GM12873 (cell line): ENCODE data around the gene VGLL1.

Experiments
- TF ChIP-seq, protein P1 (sequence below): IDR thresholded peaks from 2 replicates; pipeline ENCODE4 v1.5.1; 2012; ENCODE audit warnings: low read depth, mild to moderate bottlenecking, moderate library complexity, low read length, control low read depth; ENCODE audit not compliant: insufficient read depth; ENCODE audit errors: missing control alignments

Gene VGLL1

DNA sequence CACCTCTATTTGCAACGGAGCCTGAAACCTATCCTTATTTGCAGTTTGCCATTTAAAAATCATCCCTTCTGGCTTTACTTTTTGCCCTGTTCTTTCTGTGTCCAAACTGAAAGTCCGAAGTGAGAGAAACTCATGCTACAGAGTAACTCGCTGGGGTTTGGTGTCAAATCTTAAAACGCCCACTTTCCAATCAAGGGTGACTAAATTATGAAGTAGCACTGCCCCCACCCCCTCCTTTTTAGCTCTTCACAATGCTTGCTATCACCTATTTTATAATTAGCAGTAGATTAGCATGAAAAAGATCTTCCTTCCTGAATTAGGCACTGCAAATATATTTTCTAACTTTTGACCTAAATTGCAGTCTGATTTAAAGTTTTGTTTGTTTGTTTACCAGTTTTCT is 52.5 kb downstream of the VGLL1 start:
- TF ChIP-seq, protein P1, sequence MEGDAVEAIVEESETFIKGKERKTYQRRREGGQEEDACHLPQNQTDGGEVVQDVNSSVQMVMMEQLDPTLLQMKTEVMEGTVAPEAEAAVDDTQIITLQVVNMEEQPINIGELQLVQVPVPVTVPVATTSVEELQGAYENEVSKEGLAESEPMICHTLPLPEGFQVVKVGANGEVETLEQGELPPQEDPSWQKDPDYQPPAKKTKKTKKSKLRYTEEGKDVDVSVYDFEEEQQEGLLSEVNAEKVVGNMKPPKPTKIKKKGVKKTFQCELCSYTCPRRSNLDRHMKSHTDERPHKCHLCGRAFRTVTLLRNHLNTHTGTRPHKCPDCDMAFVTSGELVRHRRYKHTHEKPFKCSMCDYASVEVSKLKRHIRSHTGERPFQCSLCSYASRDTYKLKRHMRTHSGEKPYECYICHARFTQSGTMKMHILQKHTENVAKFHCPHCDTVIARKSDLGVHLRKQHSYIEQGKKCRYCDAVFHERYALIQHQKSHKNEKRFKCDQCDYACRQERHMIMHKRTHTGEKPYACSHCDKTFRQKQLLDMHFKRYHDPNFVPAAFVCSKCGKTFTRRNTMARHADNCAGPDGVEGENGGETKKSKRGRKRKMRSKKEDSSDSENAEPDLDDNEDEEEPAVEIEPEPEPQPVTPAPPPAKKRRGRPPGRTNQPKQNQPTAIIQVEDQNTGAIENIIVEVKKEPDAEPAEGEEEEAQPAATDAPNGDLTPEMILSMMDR, result no peak

DNA sequence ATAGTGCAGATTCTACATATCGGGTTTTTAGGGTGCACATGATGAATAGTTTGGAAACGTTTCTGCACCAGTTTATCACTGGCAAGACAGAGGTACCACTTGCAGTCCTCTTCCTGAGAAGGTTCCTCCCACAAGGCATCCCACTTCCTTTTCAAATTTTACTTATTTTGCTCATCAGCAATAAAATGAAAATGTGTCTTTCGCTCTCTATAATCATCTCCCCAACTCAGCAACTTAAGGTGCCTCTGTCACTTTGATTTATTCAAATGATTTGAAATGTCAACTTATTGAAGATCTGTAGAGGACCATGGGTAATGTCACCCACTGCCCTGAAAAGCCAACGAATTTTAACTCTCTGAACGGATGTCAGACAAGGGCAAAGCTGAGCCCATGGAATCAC is 53.2 kb downstream of the VGLL1 start:
- TF ChIP-seq, protein P1, result no peak

DNA sequence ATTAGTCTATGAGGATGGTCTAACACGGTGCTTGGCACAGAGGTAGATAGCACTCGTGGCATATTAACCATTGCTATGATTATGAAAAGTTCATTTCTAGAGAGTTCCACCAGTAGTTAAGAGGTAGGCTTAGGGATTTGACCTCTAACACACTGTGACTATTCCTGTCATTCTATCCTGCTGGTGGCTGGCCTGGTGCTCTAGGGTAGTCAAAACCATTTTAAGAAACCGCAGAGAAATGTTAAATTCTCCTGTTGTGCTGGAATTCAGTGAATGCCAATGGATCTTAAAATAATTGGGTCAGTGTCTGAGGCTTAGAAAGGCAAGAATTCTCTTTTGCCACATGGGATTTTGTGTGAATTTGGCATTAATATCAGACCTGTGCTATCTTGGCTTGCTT is 53.9 kb downstream of the VGLL1 start:
- TF ChIP-seq, protein P1, result no peak

DNA sequence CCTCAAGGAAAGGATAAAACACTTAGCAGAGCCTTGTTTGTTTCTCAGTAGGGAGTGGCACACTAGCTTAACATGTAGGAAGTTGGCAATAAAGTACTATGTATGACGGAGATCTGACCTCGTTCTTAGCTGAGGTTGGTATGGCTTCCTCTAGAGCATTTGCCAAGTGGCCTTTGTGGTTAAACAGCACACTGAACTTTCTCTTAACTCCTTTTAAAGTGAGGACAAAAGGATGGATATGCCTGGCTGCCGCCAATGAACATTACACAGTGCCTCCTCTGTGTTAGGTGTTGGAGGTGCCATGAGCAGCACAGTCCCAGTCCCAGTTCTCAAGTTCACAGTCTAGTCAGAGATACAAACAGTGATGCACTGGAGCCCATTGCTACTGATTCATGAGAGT is 54.4 kb downstream of the VGLL1 start:
- TF ChIP-seq, protein P1, result no peak

DNA sequence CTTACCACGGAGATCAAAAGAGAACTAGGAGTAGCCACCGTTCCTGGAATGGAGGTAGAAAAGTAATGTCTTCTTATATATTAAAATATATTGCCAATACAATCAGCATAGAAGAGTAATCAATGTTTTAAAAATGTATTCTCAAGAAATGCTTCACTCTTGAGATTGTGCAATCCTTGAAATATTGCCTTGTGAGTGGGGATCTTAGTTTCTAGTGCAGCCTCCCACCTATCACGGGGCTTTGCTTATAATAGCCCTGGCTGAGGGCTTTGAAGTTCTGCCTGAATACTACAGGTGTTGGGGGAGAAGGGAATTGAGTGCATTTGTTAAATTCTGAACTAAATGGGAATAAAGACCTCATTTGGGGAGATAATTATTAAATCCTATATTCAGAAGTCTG is 55.5 kb downstream of the VGLL1 start:
- TF ChIP-seq, protein P1, result no peak

DNA sequence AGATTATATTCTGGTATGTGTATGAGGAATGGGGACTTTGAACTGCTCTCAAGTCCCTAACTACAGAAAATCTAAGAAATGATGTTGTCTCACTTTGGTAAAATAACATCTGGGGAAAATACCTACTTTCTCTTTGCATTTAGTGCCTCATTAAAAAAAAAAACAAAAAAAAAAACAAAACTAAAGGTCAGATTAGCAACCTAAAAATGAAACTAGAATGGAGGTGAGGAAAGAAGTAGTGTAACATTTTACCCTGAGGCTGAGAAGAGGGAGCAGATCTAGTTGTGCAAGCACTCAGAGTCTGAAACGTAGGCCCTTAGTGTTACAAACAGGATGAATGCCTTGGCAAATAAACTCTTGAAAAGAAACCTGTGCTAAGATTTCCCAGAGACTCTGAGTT is 56.0 kb downstream of the VGLL1 start:
- TF ChIP-seq, protein P1, result no peak

DNA sequence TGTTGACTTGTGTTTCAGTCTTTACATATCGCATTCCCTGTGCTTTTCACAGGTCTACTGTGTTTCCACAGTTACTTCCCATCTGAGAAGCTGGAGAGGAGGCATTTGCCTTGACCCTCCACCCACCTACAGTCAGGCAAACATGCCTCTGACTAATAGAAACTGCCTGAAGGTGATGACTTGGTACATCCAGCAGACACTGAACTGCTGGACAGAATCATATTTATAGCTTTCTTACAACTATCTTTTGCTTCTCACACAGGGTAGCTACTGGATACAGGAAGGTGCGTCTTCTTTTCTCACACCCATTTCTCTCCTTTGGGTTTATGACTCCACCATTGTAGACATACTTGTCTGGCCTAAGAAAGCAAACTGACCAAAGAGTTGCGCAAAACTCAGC is 58.0 kb downstream of the VGLL1 start:
- TF ChIP-seq, protein P1, result no peak
